WTC11 (cell line): ENCODE data around the gene BRSK2. TPM values are rescaled to one million over a fixed set of nuclear protein-coding genes. Genes with fewer than 3 reads are reported as not detected.
A peak's percentile ranks its signal among the peaks of the same experiment; 100 is the strongest.

ENCODE experiments used
- ATAC-seq: fragments of 200-7000 bp; cut with Tn5 transposase; 2 replicates; pipeline ENCODE4 v1.10.0; 2021; ENCODE audit warnings: mild to moderate bottlenecking, moderate library complexity
- CTCF ChIA-PET: fragments of 300-600 bp; sonication (Branson Sonifier 250); formaldehyde crosslinking; loops from one replicate; lab custom pipeline; 2021; ENCODE audit warnings: antibody characterized with exemption; lab: Charles Lee
- POLR2A ChIA-PET: fragments of 350-600 bp; sonication (Branson Sonifier 250); formaldehyde crosslinking; loops from one replicate; lab custom pipeline; 2021; ENCODE audit warnings: antibody characterized with exemption; lab: Charles Lee
- DNase-seq: peaks from one replicate; pipeline ENCODE4 v3.0.0; 2021; ENCODE audit warnings: low spot score
- H3K27ac Mint-ChIP-seq: 2 replicates; pipeline ENCODE4 v1.8.0; 2021; ENCODE audit warnings: mixed read lengths
- H3K27me3 Mint-ChIP-seq: 2 replicates; pipeline ENCODE4 v1.8.0; 2021; ENCODE audit warnings: low read depth, mild to moderate bottlenecking, moderate library complexity, mixed read lengths
- H3K36me3 Mint-ChIP-seq: 2 replicates; pipeline ENCODE4 v1.8.0; 2021; ENCODE audit warnings: mixed read lengths
- H3K4me1 Mint-ChIP-seq: 2 replicates; pipeline ENCODE4 v1.8.0; 2022; ENCODE audit warnings: mixed read lengths
- H3K4me3 Mint-ChIP-seq: 2 replicates; pipeline ENCODE4 v1.8.0; 2021; ENCODE audit warnings: mild to moderate bottlenecking, moderate library complexity, mixed read lengths
- H3K9me3 Mint-ChIP-seq: 2 replicates; pipeline ENCODE4 v1.8.0; 2021; ENCODE audit warnings: mixed read lengths
- AR ChIP-seq: fragments of 250-450 bp; sonication (Bioruptor Pico); IDR thresholded peaks from 2 replicates; pipeline ENCODE4 v1.9.0; 2021; ENCODE audit warnings: mild to moderate bottlenecking
- ARID4B ChIP-seq: sonication (generic); formaldehyde crosslinking; IDR thresholded peaks from 2 replicates; pipeline ENCODE4 v1.8.0; 2023; ENCODE audit warnings: missing genetic modification reagents, mild to moderate bottlenecking, borderline replicate concordance
- ATF1 ChIP-seq: sonication (generic); formaldehyde crosslinking; IDR thresholded peaks from 2 replicates; pipeline ENCODE4 v1.8.1; 2023; ENCODE audit warnings: mild to moderate bottlenecking, moderate library complexity, missing genetic modification reagents
- FOXJ3 ChIP-seq: sonication (generic); formaldehyde crosslinking; IDR thresholded peaks from 2 replicates; pipeline ENCODE4 v1.9.0; 2021; ENCODE audit warnings: missing genetic modification reagents, mild to moderate bottlenecking, borderline replicate concordance
- FOXP4 ChIP-seq: sonication (generic); formaldehyde crosslinking; IDR thresholded peaks from 2 replicates; pipeline ENCODE4 v1.8.0; 2022; ENCODE audit warnings: mild to moderate bottlenecking, missing genetic modification reagents
- GTF2I ChIP-seq: fragments of 250-450 bp; sonication (Bioruptor Pico); conservative IDR thresholded peaks from 2 replicates; pipeline ENCODE4 v1.4.0; 2021; ENCODE audit warnings: mild to moderate bottlenecking
- JUN ChIP-seq: sonication (generic); formaldehyde crosslinking; IDR thresholded peaks from 2 replicates; pipeline ENCODE4 v1.8.0; 2023; ENCODE audit warnings: mild to moderate bottlenecking, missing genetic modification reagents
- KAT7 ChIP-seq: sonication (generic); formaldehyde crosslinking; IDR thresholded peaks from 2 replicates; pipeline ENCODE4 v1.8.1; 2023; ENCODE audit warnings: missing genetic modification reagents, mild to moderate bottlenecking, borderline replicate concordance
- PRDM15 ChIP-seq: sonication (generic); formaldehyde crosslinking; IDR thresholded peaks from 2 replicates; pipeline ENCODE4 v1.8.0; 2022; ENCODE audit warnings: missing genetic modification reagents
- RORB ChIP-seq: fragments of 250-450 bp; sonication (Bioruptor Pico); IDR thresholded peaks from 2 replicates; pipeline ENCODE4 v1.9.0; 2021; ENCODE audit warnings: mild to moderate bottlenecking
- TCF7 ChIP-seq: sonication (generic); formaldehyde crosslinking; IDR thresholded peaks from 2 replicates; pipeline ENCODE4 v1.8.0; 2022; ENCODE audit warnings: mild to moderate bottlenecking, low read depth, missing genetic modification reagents, moderate library complexity
- total RNA-seq: library from RNA; stranded (reverse); gene quantifications from 3 replicates; pipeline ENCODE4 v1.2.3, GENCODE V29; 2021
- TF ChIP-seq, protein P1 (sequence below): sonication (generic); formaldehyde crosslinking; IDR thresholded peaks from 2 replicates; pipeline ENCODE4 v1.8.1; 2022; ENCODE audit warnings: mild to moderate bottlenecking, missing genetic modification reagents, moderate library complexity, borderline replicate concordance

BRSK2 gene
- total RNA-seq, 1 experiment from 2014 or later, result 34.5 TPM

GRCh38 chr11:1484061-1484671 is 94.4 kb downstream of the BRSK2 start:
- POLR2A ChIA-PET, result no interaction called here
- no peaks in the 10 kb centered on the region for H3K36me3 Mint-ChIP-seq
- no peak for TF ChIP-seq GTF2I (CRISPR knock-in tag)
- no peak for TF ChIP-seq AR (CRISPR knock-in tag)
- H3K9me3 Mint-ChIP-seq, result no peaks in the 10 kb centered on the region
- CTCF ChIA-PET, result interaction anchor here (1.0 to 1.1 kb wide), 2 partner anchors 21 to 63 kb away, joined by 4 to 5 read pairs; no protein-coding TSS in a partner anchor
- ATAC-seq (no peak), DNase-seq (no peak)
- H3K4me1 Mint-ChIP-seq, result 0 out of 2 replicates have a peak, but pooled peaks cover 2% of the 10 kb centered on the region
- no peak overlapping the region for H3K4me3 Mint-ChIP-seq
- H3K27me3 Mint-ChIP-seq, result no peaks in the 10 kb centered on the region
- no peak overlapping the region for H3K27ac Mint-ChIP-seq

DNA sequence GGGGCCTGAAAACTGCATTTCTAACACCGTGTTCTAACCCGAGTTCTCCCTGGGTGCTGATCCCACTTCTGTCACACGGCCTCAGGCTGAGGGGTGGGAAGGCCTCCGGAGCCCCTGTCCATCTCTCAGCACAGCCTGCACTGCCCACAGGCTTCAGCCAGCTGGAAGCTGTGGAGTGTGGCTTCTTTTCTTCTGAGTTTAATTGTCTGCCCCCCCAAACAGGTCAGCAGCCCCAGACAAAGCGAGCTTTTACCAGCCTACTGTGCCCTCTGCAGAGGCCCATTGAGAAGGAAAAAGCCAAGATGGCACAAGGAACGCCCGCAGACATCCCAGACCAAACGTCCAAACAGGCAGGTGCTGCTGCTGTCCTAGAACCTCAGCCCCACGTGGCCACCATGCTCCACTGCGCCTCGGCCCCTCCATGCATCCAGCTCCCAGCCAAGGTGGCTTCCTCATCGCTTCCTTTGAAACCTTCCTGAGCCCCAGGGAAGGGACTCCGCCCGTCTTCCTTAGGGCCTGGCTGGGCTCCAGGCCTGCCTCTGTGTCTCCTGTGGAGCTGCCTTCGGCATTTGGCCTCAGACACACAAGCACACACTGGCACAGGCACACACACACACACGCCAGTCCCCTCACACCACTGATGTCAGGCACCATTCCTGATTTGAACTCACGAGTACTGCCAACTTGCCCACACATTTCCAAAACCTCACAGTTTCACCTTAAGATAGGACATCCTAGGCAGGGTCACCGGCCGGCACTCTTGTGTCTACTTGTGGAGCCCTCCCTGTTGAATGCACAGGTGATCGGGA is 95.2 kb downstream of the BRSK2 start:
- H3K27ac Mint-ChIP-seq, result 0 out of 2 replicates have a peak overlapping the region, but pooled peaks have one; percentile 4
- H3K4me3 Mint-ChIP-seq, result no peak overlapping the region
- 0 out of 2 replicates have a peak, but pooled peaks cover 2% of the 10 kb centered on the region for H3K4me1 Mint-ChIP-seq
- no peaks in the 10 kb centered on the region for H3K36me3 Mint-ChIP-seq
- ATAC-seq, result no peak
- ChIA-PET CTCF (interaction anchor here (1.0 to 1.1 kb wide), 2 partner anchors 21 to 62 kb away, joined by 4 to 5 read pairs; no protein-coding TSS in a partner anchor), POLR2A (no interaction called here)
- H3K9me3 Mint-ChIP-seq, result no peaks in the 10 kb centered on the region
- no peak for DNase-seq
- H3K27me3 Mint-ChIP-seq, result no peaks in the 10 kb centered on the region
- TF ChIP-seq KAT7 (CRISPR knock-in tag) (no peak), PRDM15 (CRISPR knock-in tag) (no peak), FOXJ3 (CRISPR knock-in tag) (no peak), JUN (no peak), RORB (no peak), ARID4B (CRISPR knock-in tag) (no peak), ATF1 (CRISPR knock-in tag) (no peak), FOXP4 (no peak), TCF7 (CRISPR knock-in tag) (no peak)
- TF ChIP-seq, protein P1, sequence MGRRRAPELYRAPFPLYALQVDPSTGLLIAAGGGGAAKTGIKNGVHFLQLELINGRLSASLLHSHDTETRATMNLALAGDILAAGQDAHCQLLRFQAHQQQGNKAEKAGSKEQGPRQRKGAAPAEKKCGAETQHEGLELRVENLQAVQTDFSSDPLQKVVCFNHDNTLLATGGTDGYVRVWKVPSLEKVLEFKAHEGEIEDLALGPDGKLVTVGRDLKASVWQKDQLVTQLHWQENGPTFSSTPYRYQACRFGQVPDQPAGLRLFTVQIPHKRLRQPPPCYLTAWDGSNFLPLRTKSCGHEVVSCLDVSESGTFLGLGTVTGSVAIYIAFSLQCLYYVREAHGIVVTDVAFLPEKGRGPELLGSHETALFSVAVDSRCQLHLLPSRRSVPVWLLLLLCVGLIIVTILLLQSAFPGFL (CRISPR knock-in tag), result no peak
